Effector CD8-positive, alpha-beta T cell (primary cell): Measurements from ENCODE around the gene KIFBP.
"Not testable (repeated sequence)": the region's sequence is repeated elsewhere in the genome, so short reads cannot be mapped to it uniquely, and the experiment has no call there.

ENCODE experiments used
- DNase-seq: peaks from one replicate; lab custom pipeline; 2025; lab: John Stamatoyannopoulos, UW

KIFBP gene

GRCh38 chr10:69004821-69005220, 16.2 kb downstream of the KIFBP start:
- no peak for DNase-seq

DNA sequence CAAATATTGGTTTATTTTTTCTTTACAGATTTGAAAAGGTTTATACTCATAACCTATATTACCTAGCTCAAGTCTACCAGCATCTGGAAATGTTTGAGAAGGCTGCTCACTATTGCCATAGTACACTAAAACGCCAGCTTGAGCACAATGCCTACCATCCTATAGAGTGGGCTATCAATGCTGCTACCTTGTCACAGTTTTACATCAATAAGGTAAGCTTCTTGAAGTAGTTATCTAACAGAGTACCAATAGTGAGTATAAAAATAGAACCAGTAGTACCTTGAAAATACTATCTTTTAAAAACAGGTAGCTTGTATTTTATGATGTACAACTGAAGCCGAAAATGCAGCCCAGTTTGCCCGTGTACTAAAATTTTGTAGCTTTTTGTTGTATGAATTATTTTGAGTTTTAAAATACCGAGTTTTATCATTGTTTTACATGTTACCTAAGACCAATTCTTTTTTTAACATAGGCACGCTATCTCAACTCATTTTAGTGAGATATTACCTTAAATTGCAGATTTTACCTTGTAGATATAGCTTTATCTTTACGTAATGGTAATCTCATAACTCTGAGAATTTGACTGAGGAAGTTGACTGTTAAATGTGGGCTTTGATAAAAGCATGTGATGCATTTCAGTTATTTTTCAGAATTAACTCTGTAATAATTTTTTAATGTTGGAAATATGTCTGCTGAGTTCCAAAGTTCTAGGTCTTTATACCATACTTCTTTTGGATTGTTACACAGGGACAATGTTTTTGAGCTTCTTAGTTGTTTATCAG, 17.3 kb downstream of the KIFBP start:
- DNase-seq, result no peak

DNA sequence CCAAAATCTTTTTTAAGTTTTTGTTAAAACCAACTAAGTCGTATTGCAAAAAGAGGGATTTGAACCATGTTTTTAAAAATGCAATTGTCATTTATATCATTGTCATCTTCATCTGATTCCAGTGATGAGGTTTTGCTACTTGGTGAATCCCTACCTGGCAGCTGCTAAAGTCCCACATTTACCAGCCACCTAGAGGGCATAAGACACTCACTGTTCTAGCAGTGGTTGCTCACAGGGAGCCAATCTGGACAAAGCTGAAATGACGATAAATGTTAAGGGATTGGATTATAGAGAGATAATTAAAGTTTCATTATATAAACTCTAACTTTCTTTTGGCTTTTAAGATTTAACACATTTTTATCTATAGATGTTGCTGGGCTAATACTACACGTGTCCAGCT, 18.7 kb downstream of the KIFBP start:
- DNase-seq, result no peak

GRCh38 chr10:69009360-69009759, 20.8 kb downstream of the KIFBP start:
- DNase-seq, result no peak

DNA sequence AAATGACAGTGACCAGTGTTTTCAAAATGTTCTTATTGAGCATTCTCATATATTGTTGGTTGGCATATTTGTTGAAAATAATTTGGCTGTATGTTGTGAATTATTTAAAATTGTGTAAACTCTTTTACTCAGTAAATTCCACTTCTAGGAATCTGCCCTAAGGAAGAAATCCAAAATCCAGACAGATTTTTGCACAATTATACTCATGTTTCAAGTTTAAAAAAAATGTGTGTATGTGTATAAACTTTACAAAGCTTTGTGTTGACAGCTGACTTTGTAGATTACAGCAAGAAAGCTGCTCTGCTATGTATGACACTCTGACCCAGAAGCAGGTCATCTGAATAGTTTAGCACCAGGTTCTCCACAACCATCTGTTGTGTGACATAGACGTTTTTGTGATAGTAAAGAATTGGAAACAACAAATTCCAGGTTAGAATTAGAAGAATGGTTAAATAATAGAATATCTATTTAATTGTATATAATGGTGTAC, 21.6 kb downstream of the KIFBP start:
- DNase-seq, result no peak

DNA sequence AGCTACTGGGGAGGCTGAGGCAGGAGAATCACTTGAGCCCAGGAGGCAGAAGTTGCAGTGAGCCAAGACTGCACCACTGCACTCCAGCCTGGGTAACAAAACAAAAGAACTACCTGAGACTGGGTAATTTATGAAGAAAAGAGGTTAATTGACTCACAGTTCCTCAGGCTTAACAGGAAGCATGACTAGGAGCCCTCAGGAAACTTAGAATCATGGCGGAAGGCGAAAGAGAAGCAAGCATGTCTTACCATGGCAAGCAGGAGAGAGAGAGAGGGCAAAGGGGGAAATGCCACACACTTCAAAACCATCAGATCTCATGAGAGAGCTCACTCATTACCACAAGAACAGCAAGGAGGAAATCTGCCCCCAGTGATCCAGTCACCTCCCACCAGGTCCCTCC, 24.2 kb downstream of the KIFBP start:
- DNase-seq, result not testable (repeated sequence)

DNA sequence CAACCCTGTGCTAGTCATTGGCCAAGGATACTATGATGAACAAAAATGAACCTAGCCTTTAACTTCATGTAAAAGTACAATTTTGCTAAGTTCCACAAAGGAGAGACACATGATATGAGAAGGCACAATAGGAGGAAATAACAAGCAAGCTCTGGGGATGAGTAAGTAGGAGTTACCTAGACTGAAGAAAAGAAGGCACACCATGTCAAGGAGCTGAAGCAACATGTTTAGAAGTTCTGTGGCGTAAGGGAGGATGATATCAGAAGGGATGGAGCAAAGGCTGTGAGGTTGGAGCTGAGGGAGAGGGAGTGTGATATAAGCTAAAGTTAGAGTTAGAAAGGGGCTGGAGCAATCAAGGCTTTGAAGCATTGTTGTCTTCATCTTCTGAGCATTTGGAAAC, 25.6 kb downstream of the KIFBP start:
- DNase-seq, result no peak

GRCh38 chr10:69018613-69019012, 30.0 kb downstream of the KIFBP start:
- DNase-seq, result no peak

DNA sequence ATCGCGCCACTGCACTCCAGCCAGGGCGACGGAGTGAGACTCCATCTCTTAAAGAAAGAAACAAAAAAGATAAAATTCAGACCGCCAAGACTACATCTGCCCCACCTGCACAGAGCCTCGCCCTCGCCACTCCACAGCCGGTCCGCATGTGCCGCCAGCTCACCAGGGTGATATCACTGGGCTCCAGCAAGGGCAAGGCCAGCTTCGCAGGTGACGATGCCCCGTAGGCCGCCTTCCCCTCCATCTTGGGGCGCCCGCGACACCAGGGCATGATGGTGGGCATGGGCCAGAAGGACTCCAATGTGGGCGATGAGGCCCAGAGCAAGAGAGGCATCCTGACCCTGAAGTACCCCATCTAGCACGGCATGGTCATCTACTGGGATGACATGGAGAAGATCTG, 34.0 kb downstream of the KIFBP start:
- no peak for DNase-seq

DNA sequence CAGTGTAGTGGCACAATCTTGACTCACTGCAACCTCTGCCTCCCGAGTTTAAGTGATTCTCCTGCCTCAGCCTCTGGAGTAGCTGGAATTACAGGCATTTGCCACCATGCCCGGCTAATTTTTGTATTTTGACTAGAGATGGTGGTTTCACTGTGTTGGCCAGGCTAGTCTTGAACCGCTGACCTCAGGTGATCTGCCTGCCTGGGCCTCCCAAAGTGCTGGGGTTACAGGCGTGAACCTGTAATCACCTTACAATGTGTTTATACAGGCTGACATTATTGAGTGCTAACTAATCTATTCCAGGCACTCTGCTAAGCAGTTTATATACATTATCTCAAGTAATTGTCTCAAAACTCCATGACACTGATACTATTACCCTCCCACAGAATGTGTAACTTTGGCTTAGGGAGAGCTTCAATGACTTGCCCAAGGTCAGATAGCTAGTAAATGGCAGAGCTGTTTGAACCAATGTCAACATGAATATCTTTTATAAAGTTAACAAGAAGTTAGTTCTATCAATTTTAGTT, 36.8 kb downstream of the KIFBP start:
- DNase-seq, result no peak

GRCh38 chr10:69033256-69033655, 44.7 kb downstream of the KIFBP start:
- no peak for DNase-seq

- DNase-seq, result no peak
Observed at GRCh38 chr10:69037489-69037888, 48.9 kb downstream of the KIFBP start.

DNA sequence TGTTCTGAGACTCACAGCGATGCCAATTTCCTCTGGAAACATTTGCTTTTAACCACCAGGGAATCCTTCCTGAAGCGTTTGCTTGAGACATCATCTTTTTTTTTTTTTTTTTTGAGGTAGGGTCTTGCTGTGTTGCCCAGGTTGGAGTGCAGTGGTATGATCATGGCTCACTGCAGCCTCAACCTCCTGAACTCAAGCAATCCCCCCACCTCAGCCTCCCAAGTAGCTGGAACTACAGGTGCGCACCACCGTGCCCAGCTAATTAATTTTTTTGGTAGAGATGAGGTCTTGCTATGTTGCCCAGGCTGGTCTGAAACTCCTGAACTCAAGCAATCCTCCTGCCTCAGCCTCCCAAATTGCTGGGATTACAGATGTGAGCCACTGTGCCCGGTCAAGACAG, 52.3 kb downstream of the KIFBP start:
- DNase-seq, result not testable (repeated sequence)

DNA sequence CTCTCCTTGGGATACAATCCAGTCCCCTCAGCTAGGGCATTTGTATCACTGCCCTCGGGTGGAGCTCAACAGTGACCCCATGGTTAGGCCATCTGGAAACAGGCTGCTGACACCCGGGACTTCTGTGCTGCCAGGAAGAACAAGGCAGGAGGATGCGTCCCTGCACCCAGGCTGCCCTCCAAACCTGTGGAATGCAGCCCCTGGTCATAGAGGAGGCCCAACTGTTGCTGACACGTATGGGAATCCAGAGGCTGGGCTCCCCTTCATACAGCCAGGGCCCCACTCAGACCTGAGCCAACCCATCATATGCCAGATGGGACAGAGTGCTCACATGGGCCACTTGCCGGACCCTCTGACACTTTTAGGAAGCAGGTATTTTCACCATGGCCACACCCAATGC, 53.8 kb downstream of the KIFBP start:
- DNase-seq, result no peak

GRCh38 chr10:69042838-69043237, 54.2 kb downstream of the KIFBP start:
- no peak for DNase-seq

- DNase-seq, result no peak
Observed at GRCh38 chr10:69043931-69044531, 55.4 kb downstream of the KIFBP start.

GRCh38 chr10:69044546-69044945, 55.9 kb downstream of the KIFBP start:
- no peak for DNase-seq

DNA sequence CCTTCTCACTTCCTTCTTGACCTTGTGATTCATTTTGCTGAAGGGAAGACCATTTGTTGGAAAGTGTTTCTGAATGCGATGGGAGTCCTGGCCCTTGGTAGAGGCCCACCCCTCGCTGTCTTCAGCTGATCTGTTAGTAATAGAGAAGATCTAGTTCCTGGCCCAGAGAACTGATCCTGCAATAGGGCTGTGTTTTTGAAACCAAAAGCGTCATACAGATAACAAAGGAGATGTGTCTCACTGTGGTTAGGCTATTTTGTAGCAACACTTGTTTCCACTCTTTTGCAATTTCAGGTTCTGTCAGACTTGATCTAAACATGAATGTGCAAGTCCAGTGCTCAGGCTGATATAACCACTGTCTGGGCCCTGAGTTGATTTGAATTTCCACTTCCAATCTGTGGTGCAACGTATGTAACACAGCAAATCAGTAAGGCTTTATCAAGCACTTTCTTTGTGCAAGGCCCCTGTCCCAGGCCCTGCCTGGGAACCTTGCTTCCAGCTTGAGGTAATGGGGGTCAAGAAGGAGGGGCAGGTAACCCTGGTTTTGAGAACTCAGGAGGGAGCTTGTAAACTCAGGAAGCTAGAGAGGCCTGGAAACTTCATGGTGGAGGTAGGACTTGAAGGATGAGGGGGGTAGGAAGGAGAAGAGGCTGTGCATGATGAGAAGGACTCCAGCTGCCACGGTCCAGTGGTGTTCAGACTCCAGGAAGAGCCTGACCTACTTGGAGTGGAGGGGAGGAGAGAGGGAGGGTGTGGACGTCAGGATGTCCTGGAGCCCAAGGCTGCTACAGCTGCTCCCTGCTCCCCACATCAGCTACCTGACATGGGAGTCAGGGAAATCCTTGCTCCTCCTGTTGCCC, 57.1 kb downstream of the KIFBP start:
- DNase-seq, result no peak

GRCh38 chr10:69047111-69047832, 58.7 kb downstream of the KIFBP start:
- DNase-seq, result no peak

GRCh38 chr10:69048103-69048502, 59.5 kb downstream of the KIFBP start:
- no peak for DNase-seq

DNA sequence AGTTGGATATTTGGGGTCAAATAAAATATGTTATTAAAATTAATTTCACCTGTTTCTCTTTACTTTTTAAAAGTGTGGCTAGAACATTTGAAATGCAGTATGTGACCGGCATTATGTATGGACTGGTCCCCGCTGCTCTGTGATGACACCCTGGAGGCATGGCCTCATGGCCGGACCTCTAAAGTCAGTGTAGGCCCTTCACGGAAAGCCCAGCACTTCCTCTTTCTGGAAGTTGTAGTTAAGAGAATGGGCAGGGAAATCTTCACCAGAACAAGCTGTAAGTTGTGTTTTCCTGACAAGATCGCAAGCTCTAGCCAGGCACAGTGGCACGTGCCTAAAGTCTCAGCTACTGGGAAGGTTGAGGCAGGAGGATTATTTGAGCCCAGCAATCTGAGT, 61.0 kb downstream of the KIFBP start:
- DNase-seq, result no peak

DNA sequence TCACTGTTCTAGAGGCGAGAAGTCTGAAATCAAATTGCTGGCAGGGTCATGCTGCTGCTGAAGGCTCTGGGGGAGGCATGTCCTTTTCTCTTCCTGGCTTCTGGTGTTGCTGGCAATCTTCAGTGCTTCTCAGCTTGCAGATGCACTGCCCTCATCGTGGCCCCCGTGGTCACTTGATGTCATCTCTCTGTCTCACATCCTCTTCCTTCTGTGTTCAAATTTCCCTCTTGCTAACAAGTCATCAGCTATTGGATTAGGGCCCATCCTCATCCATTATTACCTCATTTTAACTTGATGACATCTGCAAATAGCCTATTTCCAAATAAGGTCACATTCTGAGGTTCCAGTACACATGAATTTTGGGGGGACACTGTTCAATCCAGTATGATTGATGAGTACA, 62.7 kb downstream of the KIFBP start:
- no peak for DNase-seq
